ENCODE measurements around the gene SNU13. TPM values are rescaled to one million over a fixed set of nuclear protein-coding genes. Genes with fewer than 3 reads are reported as not detected.
"Not testable (repeated sequence)": the region's sequence is repeated elsewhere in the genome, so short reads cannot be mapped to it uniquely, and the experiment has no call there.

Gene SNU13
- total and polyA plus RNA-seq, 2 experiments from 2014 or later: 136 to 310 TPM

- DNase-seq: no peak
- TF ChIP-seq EZH2 (IDR thresholded peaks at IDR 0.05; ENCODE audit: insufficient read depth, poor library complexity, severe bottlenecking) (no peak), EZH2phosphoT487 (IDR thresholded peaks at IDR 0.05; ENCODE audit: insufficient read depth, low read depth) (no peak)
- Histone ChIP-seq H3K4me2 (ENCODE audit: unreplicated experiment) (peak overlapping the region; percentile 67), H3F3A (ENCODE audit: insufficient read depth) (peaks cover 16% of the 10 kb centered on the region; the same call in 1 of the 2 replicates), H4K20me1 (ENCODE audit: insufficient read depth) (no peaks in the 10 kb centered on the region), H3K9me2 (ENCODE audit: insufficient read depth) (no peaks in the 10 kb centered on the region), H2AFZ (peak overlapping the region; percentile 65), H3K4me3 (no peak overlapping the region), H3K4me1 (ENCODE audit: insufficient read depth) (peaks cover 13% of the 10 kb centered on the region; the same call in 1 of the 2 replicates), H3K9ac (peak overlapping the region; percentile 8; the same call in 1 of the 2 replicates), H3K9me3 (ENCODE audit: low read depth) (no peaks in the 10 kb centered on the region), H3K27me3 (replicated peaks; ENCODE audit: insufficient read depth) (no peaks in the 10 kb centered on the region), H3K27ac (no peak overlapping the region), H3K36me3 (ENCODE audit: low read depth) (peaks cover 4% of the 10 kb centered on the region; the same call in 1 of the 2 replicates), H3K79me2 (ENCODE audit: insufficient read depth) (no peaks in the 10 kb centered on the region)
- in situ Hi-C loops (cut with MboI): loop anchor here (10.0 kb wide), 1 partner anchor 248 kb away; the partner anchor contains the start of gene CENPM
- WGBS, 2 experiments (ENCODE audit: low coverage in 1 of 2, low lambda C conversion rate in 2 of 2, missing lambda C conversion rate in 2 of 2): 44 to 45% methylated on average over 10 to 11 of the region's 11 CpGs
These were observed 8.0 kb upstream of the SNU13 start for GRCh38 chr22:41696703-41697102.

GRCh38 chr22:41695211-41695610, 6.5 kb upstream of the SNU13 start:
- H2AFZ ChIP-seq: no peak overlapping the region
- H3K79me2 ChIP-seq (ENCODE audit: insufficient read depth): no peaks in the 10 kb centered on the region
- 44 to 51% methylated on average over 2 of the region's 2 CpGs for WGBS, 2 experiments (ENCODE audit: low coverage in 1 of 2, low lambda C conversion rate in 2 of 2, missing lambda C conversion rate in 2 of 2)
- H3K27me3 ChIP-seq (replicated peaks; ENCODE audit: insufficient read depth): no peaks in the 10 kb centered on the region
- in situ Hi-C loops (cut with MboI): loop anchor here (10.0 kb wide), 1 partner anchor 250 kb away; the partner anchor contains the start of gene CENPM
- H3K4me1 ChIP-seq (ENCODE audit: insufficient read depth): peaks cover 13% of the 10 kb centered on the region; the same call in 1 of the 2 replicates
- no peaks in the 10 kb centered on the region for H4K20me1 ChIP-seq (ENCODE audit: insufficient read depth)
- H3K9ac ChIP-seq: peak overlapping the region; percentile 28
- peaks cover 4% of the 10 kb centered on the region; the same call in 1 of the 2 replicates for H3K36me3 ChIP-seq (ENCODE audit: low read depth)
- no peak overlapping the region for H3K4me3 ChIP-seq
- no peaks in the 10 kb centered on the region for H3K9me2 ChIP-seq (ENCODE audit: insufficient read depth)
- no peaks in the 10 kb centered on the region for H3K9me3 ChIP-seq (ENCODE audit: low read depth)
- H3K4me2 ChIP-seq (ENCODE audit: unreplicated experiment): no peak overlapping the region
- H3F3A ChIP-seq (ENCODE audit: insufficient read depth): peaks cover 16% of the 10 kb centered on the region; the same call in 1 of the 2 replicates
- peak; percentile 29 for DNase-seq
- TF ChIP-seq EZH2 (IDR thresholded peaks at IDR 0.05; ENCODE audit: insufficient read depth, poor library complexity, severe bottlenecking) (no peak), EZH2phosphoT487 (IDR thresholded peaks at IDR 0.05; ENCODE audit: insufficient read depth, low read depth) (no peak)
- no peak overlapping the region for H3K27ac ChIP-seq

DNA sequence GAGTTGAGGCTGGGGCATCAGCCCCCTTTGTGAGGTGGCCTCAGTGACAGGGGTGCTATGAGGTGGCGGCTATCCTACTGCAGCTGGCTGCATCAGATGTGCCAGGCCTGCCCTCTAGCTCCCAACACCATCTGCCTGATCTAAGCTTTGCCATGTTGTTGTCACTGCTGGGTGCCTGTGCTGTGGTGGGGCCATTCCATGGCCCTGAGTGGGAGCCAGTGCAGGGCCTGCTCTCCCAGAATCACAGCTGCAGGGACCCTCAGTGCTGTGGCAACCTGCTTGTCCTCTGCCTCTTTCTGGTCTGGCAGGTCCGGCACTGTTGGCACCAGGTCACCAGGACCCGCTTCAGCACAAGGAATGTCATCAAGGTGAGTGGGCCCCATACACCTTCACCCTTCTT, 1.8 kb upstream of the SNU13 start:
- H3F3A ChIP-seq (ENCODE audit: insufficient read depth): peaks cover 26% of the 10 kb centered on the region
- H3K36me3 ChIP-seq (ENCODE audit: low read depth): peaks cover 4% of the 10 kb centered on the region; the same call in 1 of the 2 replicates
- 95% methylated on average over 3 of the region's 3 CpGs for WGBS, 2 experiments (ENCODE audit: low coverage in 1 of 2, low lambda C conversion rate in 2 of 2, missing lambda C conversion rate in 2 of 2)
- no peak overlapping the region for H2AFZ ChIP-seq
- H3K9me3 ChIP-seq (ENCODE audit: low read depth): no peaks in the 10 kb centered on the region
- H3K4me1 ChIP-seq (ENCODE audit: insufficient read depth): peaks cover 17% of the 10 kb centered on the region
- no peaks in the 10 kb centered on the region for H3K9me2 ChIP-seq (ENCODE audit: insufficient read depth)
- no peak for DNase-seq
- H3K4me2 ChIP-seq (ENCODE audit: unreplicated experiment): no peak overlapping the region
- H3K27ac ChIP-seq: no peak overlapping the region
- H3K4me3 ChIP-seq: no peak overlapping the region
- H3K9ac ChIP-seq: no peak overlapping the region
- H4K20me1 ChIP-seq (ENCODE audit: insufficient read depth): no peaks in the 10 kb centered on the region
- TF ChIP-seq EZH2phosphoT487 (IDR thresholded peaks at IDR 0.05; ENCODE audit: insufficient read depth, low read depth): no peak
- no peak for TF ChIP-seq EZH2 (IDR thresholded peaks at IDR 0.05; ENCODE audit: insufficient read depth, poor library complexity, severe bottlenecking)
- H3K27me3 ChIP-seq (replicated peaks; ENCODE audit: insufficient read depth): no peaks in the 10 kb centered on the region
- in situ Hi-C loops (cut with MboI): loop anchor here (10.0 kb wide), 1 partner anchor 254 kb away; the partner anchor contains the start of gene CENPM
- H3K79me2 ChIP-seq (ENCODE audit: insufficient read depth): peaks cover 32% of the 10 kb centered on the region

DNA sequence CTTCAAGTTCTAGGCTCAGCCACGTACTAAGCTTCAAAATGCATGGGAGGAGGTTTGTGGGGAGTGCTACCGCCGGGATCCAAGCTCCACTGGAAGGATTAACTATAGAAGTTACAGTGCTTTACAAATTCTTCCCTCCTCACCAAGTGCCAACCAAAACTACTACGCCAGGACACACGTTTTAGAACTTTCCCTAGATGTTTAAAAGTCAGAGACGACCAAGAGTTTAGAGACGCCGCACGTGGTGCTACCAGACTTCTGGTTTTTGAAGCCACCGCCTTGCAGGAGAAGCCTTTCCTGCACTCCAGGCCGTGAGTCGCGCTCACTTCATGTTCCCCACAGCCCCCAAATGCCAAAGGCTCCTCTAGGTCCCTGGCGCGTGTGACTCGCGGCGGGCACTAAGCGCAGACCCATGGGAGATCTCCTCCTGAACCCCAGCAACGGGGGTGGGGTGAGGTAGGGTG, 734 bp downstream of the SNU13 start:
- peak overlapping the region; percentile 80 for H3K4me2 ChIP-seq (ENCODE audit: unreplicated experiment)
- in situ Hi-C loops (cut with MboI): no loop called here
- H3K36me3 ChIP-seq (ENCODE audit: low read depth): no peaks in the 10 kb centered on the region
- peak overlapping the region; percentile 93 for H3K9ac ChIP-seq
- peak overlapping the region; percentile 96 for H2AFZ ChIP-seq
- no peaks in the 10 kb centered on the region for H3K27me3 ChIP-seq (replicated peaks; ENCODE audit: insufficient read depth)
- H3K4me3 ChIP-seq: peak overlapping the region; percentile 85
- H3K27ac ChIP-seq: peak overlapping the region; percentile 89
- peaks cover 29% of the 10 kb centered on the region for H3F3A ChIP-seq (ENCODE audit: insufficient read depth)
- no peak for TF ChIP-seq EZH2 (IDR thresholded peaks at IDR 0.05; ENCODE audit: insufficient read depth, poor library complexity, severe bottlenecking)
- TF ChIP-seq EZH2phosphoT487 (IDR thresholded peaks at IDR 0.05; ENCODE audit: insufficient read depth, low read depth): no peak
- H4K20me1 ChIP-seq (ENCODE audit: insufficient read depth): no peaks in the 10 kb centered on the region
- H3K9me2 ChIP-seq (ENCODE audit: insufficient read depth): no peaks in the 10 kb centered on the region
- DNase-seq: peak; percentile 62
- peaks cover 33% of the 10 kb centered on the region for H3K4me1 ChIP-seq (ENCODE audit: insufficient read depth)
- WGBS, 2 experiments (ENCODE audit: low coverage in 1 of 2, low lambda C conversion rate in 2 of 2, missing lambda C conversion rate in 2 of 2): 0 to 1% methylated on average over 19 to 20 of the region's 20 CpGs
- H3K9me3 ChIP-seq (ENCODE audit: low read depth): no peaks in the 10 kb centered on the region
- peaks cover 57% of the 10 kb centered on the region for H3K79me2 ChIP-seq (ENCODE audit: insufficient read depth)

DNA sequence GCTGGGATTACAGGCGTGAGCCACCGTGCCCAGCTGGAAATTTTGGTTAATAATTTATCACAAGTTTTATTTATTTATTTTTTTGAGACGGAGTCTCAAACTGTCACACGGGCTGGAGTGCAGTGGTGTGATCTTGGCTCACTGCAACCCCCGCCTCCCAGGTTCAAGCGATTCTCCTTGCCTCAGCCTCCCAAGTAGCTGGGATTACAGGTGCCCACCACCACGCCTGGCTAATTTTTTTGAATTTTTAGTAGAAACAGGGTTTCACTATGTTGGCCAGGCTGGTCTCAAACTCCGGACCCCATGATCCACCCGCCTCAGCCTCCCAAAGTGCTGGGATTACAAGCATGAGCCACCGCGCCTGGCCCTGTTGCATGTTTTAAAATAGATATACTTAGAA, 1.8 kb downstream of the SNU13 start:
- Histone ChIP-seq H3K4me3 (peak overlapping the region; percentile 85), H3K79me2 (ENCODE audit: insufficient read depth) (peaks cover 67% of the 10 kb centered on the region), H3K4me1 (ENCODE audit: insufficient read depth) (peaks cover 34% of the 10 kb centered on the region), H3K9ac (peak overlapping the region; percentile 93), H3K27ac (peak overlapping the region; percentile 89), H3K4me2 (ENCODE audit: unreplicated experiment) (peak overlapping the region; percentile 80), H3F3A (ENCODE audit: insufficient read depth) (peaks cover 29% of the 10 kb centered on the region)
- H4K20me1 ChIP-seq (ENCODE audit: insufficient read depth); H3K36me3 ChIP-seq (ENCODE audit: low read depth); H2AFZ ChIP-seq; H3K9me3 ChIP-seq (ENCODE audit: low read depth); H3K27me3 ChIP-seq (replicated peaks; ENCODE audit: insufficient read depth); DNase-seq; in situ Hi-C loops (cut with MboI); H3K9me2 ChIP-seq (ENCODE audit: insufficient read depth): not testable (repeated sequence)
- 96 to 98% methylated on average over 11 of the region's 11 CpGs for WGBS, 2 experiments (ENCODE audit: low coverage in 1 of 2, low lambda C conversion rate in 2 of 2, missing lambda C conversion rate in 2 of 2)
